ENCODE results near the gene PXYLP1. TPM values are rescaled to one million over a fixed set of nuclear protein-coding genes. Genes with fewer than 3 reads are reported as not detected.
A peak's percentile ranks its signal among the peaks of the same experiment; 100 is the strongest.

Gene PXYLP1
- total RNA-seq, 4 donors from 2014 or later = 7.1 to 13.4 (median 10.3) TPM

DNA sequence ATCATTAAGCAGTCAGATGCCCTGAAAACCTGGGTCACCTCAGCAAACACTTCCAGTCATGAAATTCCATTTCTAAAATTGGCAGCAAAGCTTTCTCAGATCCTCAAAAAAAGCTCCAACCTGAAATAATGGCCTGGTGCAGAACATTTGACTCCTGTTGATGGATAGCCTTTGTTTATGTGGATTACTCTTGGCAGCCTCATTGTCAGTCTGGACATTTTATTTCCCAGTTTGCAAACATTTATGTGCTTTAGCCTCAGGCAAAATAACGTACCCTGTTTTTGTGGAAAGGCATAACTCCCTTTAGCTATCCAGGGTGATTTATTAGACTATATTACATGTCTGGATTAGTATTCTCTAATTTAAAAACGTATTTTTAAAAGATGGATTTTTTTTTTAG, 53.9 kb downstream of the PXYLP1 start:
- Histone ChIP-seq H3K9me3 (no peaks in the 10 kb centered on the region), H3K27me3 (no peaks in the 10 kb centered on the region), H3K4me3 (replicated peaks in 1 of 3) (no peak overlapping the region), H3K4me1 (peaks cover 22 to 27% of the 10 kb centered on the region in 2 donors), H3K36me3 (no peaks in the 10 kb centered on the region), H3K27ac (no peak overlapping the region)
- DNase-seq = no peak
- no peak for TF ChIP-seq POLR2A (IDR thresholded peaks at IDR 0.05)
- TF ChIP-seq CTCF (IDR thresholded peaks at IDR 0.05) = no peak
- intact Hi-C loops (cut with DNase I) = no loop called here
- WGBS, 2 donors = 91 to 95% methylated on average over 2 of the region's 2 CpGs

DNA sequence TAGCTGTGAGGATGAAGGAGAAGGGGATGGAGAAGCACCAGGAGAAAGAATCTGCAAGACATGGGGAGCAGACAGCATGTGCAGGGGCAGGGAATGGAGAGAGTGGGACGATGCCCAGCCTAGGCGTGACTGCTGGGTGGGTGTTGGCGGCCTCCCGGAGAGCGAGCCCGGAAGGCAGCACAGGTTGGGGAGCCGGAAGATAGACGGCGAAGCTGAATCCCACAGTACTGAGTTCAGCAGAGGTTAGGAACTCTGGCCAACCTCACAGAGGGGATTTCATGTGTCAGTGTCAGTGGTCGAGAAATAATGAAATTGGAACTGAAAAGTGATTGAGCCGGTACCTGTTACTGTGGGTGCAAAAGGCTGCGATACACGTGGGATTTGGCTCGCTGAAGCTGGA, 55.2 kb downstream of the PXYLP1 start:
- H3K9me3 ChIP-seq = no peaks in the 10 kb centered on the region
- H3K4me1 ChIP-seq = peaks cover 27 to 31% of the 10 kb centered on the region in 2 donors
- WGBS, 2 donors = 83 to 86% methylated on average over 14 of the region's 14 CpGs
- peak overlapping the region in 2 of 3 donors; percentile 56 to 64 for H3K27ac ChIP-seq
- no peaks in the 10 kb centered on the region for H3K36me3 ChIP-seq
- H3K4me3 ChIP-seq (replicated peaks in 1 of 3) = no peak overlapping the region
- intact Hi-C loops (cut with DNase I) = no loop called here
- TF ChIP-seq CTCF (IDR thresholded peaks at IDR 0.05) = no peak
- no peak for TF ChIP-seq POLR2A (IDR thresholded peaks at IDR 0.05)
- no peaks in the 10 kb centered on the region for H3K27me3 ChIP-seq
- no peak for DNase-seq

GRCh38 chr3:141287326-141287725, 55.7 kb downstream of the PXYLP1 start:
- H3K9me3 ChIP-seq = no peaks in the 10 kb centered on the region
- TF ChIP-seq CTCF (IDR thresholded peaks at IDR 0.05) = no peak
- no peak for TF ChIP-seq POLR2A (IDR thresholded peaks at IDR 0.05)
- no peak overlapping the region for H3K4me3 ChIP-seq (replicated peaks in 1 of 3)
- WGBS, 2 donors = 35 to 47% methylated on average over 9 of the region's 9 CpGs
- peak; percentile 54 to 62 for DNase-seq
- H3K27me3 ChIP-seq = no peaks in the 10 kb centered on the region
- H3K36me3 ChIP-seq = no peaks in the 10 kb centered on the region
- intact Hi-C loops (cut with DNase I) = no loop called here
- H3K27ac ChIP-seq = peak overlapping the region in 2 of 3 donors; percentile 56 to 64
- peaks cover 31 to 35% of the 10 kb centered on the region in 2 donors for H3K4me1 ChIP-seq

- Histone ChIP-seq H3K4me3 (replicated peaks in 1 of 3) (no peak overlapping the region), H3K27me3 (no peaks in the 10 kb centered on the region), H3K36me3 (no peaks in the 10 kb centered on the region), H3K9me3 (no peaks in the 10 kb centered on the region), H3K4me1 (peaks cover 35 to 40% of the 10 kb centered on the region in 2 donors), H3K27ac (peak overlapping the region; percentile 50 to 64 (median 56))
- WGBS, 2 donors = 37 to 48% methylated on average over 7 of the region's 7 CpGs
- peak; percentile 76 to 86 for DNase-seq
- intact Hi-C loops (cut with DNase I) = no loop called here
- TF ChIP-seq POLR2A (IDR thresholded peaks at IDR 0.05) (no peak), CTCF (IDR thresholded peaks at IDR 0.05) (no peak)
Observed at GRCh38 chr3:141288336-141288990, 56.8 kb downstream of the PXYLP1 start.

GRCh38 chr3:141289228-141289772, 57.7 kb downstream of the PXYLP1 start:
- WGBS, 2 donors = 27 to 29% methylated on average over 2 of the region's 2 CpGs
- peak overlapping the region; percentile 13 to 64 (median 26) for H3K27ac ChIP-seq

More at GRCh38 chr3:141289228-141289772, 57.7 kb downstream of the PXYLP1 start:
- Histone ChIP-seq H3K36me3 (no peaks in the 10 kb centered on the region), H3K9me3 (no peaks in the 10 kb centered on the region), H3K4me3 (replicated peaks in 1 of 3) (no peak overlapping the region), H3K27me3 (no peaks in the 10 kb centered on the region), H3K4me1 (peaks cover 35 to 46% of the 10 kb centered on the region in 2 donors)
- intact Hi-C loops (cut with DNase I) = no loop called here
- no peak for TF ChIP-seq CTCF (IDR thresholded peaks at IDR 0.05)
- peak; percentile 33 to 43 for DNase-seq

Data from thyroid gland (tissue), 4 donors.